ENCODE measurements around the gene HHIPL1. TPM values are rescaled to one million over a fixed set of nuclear protein-coding genes. Genes with fewer than 3 reads are reported as not detected.
A peak's percentile ranks its signal among the peaks of the same experiment; 100 is the strongest.

Gene HHIPL1
- total RNA-seq, 4 donors from 2014 or later: 2.7 to 9.6 (median 3.7) TPM

DNA sequence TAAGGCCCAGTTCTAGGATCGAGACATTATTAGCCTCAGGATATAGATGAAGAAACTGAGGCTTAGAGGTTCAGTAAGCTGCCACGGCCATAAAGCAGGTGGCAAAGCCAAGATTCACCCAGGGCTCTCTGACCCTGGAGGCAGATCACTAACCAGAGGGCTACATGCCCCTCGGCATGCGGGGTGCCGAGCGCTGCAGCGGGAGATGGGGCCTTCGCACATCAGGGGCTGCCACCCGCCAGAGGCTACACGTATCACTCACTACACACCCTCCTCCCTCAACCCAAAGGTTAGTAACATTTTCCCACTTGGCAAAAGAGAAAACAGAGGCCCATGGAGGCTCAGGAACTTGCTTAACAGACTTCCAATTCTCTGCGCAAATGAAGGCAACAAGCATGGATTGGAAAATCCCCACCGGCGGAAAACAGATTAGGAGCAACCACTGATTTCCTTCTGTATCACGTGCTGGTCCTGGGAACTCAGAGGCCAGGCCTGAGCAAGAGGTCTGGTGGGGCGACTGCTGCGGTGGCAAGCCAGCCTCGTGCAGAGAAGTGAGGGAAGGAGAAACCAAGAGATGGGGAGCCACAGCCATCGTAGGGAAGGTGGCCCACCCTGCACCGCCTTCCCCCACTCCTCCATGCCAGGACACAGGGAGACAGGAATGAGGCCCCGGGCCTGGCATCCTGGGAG lies 46.9 kb upstream of the HHIPL1 start:
- 57% methylated on average over 5 of the region's 20 CpGs; no CpG with 5 or more reads in 1 of the 2 donors for WGBS, 2 donors (ENCODE audit: low coverage in 1 of 2)
- TF ChIP-seq, protein P1, sequence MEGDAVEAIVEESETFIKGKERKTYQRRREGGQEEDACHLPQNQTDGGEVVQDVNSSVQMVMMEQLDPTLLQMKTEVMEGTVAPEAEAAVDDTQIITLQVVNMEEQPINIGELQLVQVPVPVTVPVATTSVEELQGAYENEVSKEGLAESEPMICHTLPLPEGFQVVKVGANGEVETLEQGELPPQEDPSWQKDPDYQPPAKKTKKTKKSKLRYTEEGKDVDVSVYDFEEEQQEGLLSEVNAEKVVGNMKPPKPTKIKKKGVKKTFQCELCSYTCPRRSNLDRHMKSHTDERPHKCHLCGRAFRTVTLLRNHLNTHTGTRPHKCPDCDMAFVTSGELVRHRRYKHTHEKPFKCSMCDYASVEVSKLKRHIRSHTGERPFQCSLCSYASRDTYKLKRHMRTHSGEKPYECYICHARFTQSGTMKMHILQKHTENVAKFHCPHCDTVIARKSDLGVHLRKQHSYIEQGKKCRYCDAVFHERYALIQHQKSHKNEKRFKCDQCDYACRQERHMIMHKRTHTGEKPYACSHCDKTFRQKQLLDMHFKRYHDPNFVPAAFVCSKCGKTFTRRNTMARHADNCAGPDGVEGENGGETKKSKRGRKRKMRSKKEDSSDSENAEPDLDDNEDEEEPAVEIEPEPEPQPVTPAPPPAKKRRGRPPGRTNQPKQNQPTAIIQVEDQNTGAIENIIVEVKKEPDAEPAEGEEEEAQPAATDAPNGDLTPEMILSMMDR (IDR thresholded peaks at IDR 0.05): no peak
- TF ChIP-seq EP300 (IDR thresholded peaks at IDR 0.05) (no peak), POLR2A (IDR thresholded peaks at IDR 0.05) (no peak)
- no peak for ATAC-seq
- Histone ChIP-seq H3K4me1 (peaks cover 0 to 100% (median 39%) of the 10 kb centered on the region in 3 donors), H3K27me3 (no peaks in the 10 kb centered on the region), H3K9me3 (no peaks in the 10 kb centered on the region), H3K4me3 (no peak overlapping the region), H3K36me3 (no peaks in the 10 kb centered on the region), H3K27ac (peak overlapping the region in 3 of 4 donors; percentile 76 to 97 (median 87))

DNA sequence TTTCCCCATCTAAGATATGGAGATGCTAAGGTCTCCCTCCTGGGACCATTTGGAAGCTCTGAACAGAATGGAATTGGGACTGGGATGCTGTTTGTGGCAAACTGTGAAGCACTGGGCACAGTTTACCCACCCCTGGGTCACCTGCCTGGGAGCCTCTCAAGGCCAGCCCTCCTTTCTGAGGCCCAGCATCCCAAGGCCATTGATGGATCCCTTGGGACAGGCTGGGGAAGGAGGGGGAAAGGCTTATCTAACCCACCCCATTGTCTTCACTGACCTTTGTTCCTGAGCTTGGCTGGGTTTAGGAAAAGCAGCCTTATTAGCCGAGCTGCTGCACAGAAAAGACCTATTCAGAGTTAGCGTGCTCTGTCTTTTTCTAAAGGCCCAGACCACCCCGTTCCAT lies 46.2 kb upstream of the HHIPL1 start:
- no peak overlapping the region for H3K4me3 ChIP-seq
- H3K9me3 ChIP-seq: no peaks in the 10 kb centered on the region
- ATAC-seq: no peak
- H3K36me3 ChIP-seq: no peaks in the 10 kb centered on the region
- peak overlapping the region in 3 of 4 donors; percentile 76 to 97 (median 87) for H3K27ac ChIP-seq
- TF ChIP-seq POLR2AphosphoS5 (IDR thresholded peaks at IDR 0.05): no peak
- H3K4me1 ChIP-seq: peaks cover 0 to 100% (median 33%) of the 10 kb centered on the region in 3 donors
- 72% methylated on average over 2 of the region's 3 CpGs; no CpG with 5 or more reads in 1 of the 2 donors for WGBS, 2 donors (ENCODE audit: low coverage in 1 of 2)
- no peaks in the 10 kb centered on the region for H3K27me3 ChIP-seq

DNA sequence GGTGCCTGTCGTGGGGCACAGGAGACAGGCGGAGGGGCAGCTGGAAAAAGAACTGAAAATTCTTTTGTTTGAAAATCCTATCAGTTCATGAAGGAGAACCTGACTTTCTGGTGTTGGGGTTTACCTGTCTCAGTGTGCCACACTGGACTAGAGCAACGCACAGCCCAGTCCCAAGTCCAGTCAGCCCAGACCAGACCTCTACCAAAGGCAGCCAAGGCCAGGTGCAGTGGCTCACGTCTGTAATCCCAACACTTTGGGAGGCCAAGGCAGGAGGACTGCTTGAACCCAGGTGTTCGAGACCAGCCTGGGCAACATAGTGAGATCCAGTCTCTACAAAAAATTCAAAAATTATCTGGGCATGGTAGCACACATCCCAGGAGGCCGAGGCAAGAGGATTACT lies 45.5 kb upstream of the HHIPL1 start:
- Histone ChIP-seq H3K36me3 (no peaks in the 10 kb centered on the region), H3K4me1 (peaks cover 0 to 94% (median 33%) of the 10 kb centered on the region in 3 donors), H3K27me3 (no peaks in the 10 kb centered on the region), H3K9me3 (no peaks in the 10 kb centered on the region), H3K27ac (peak overlapping the region in 3 of 4 donors; percentile 76 to 97 (median 87)), H3K4me3 (no peak overlapping the region)
- TF ChIP-seq, protein P1 (IDR thresholded peaks at IDR 0.05): no peak
- TF ChIP-seq POLR2A (IDR thresholded peaks at IDR 0.05) (no peak), POLR2AphosphoS5 (IDR thresholded peaks at IDR 0.05) (no peak), EP300 (IDR thresholded peaks at IDR 0.05) (no peak)
- 65 to 66% methylated on average over 2 to 4 of the region's 6 CpGs for WGBS, 2 donors (ENCODE audit: low coverage in 1 of 2)
- ATAC-seq: no peak

- no peaks in the 10 kb centered on the region for H3K27me3 ChIP-seq
- H3K27ac ChIP-seq: peak overlapping the region in 3 of 4 donors; percentile 87 to 97 (median 96)
- H3K36me3 ChIP-seq: no peaks in the 10 kb centered on the region
- H3K4me1 ChIP-seq: peaks cover 0 to 89% (median 33%) of the 10 kb centered on the region in 3 donors
- WGBS, 2 donors (ENCODE audit: low coverage in 1 of 2): 90% methylated on average over 2 of the region's 3 CpGs; no CpG with 5 or more reads in 1 of the 2 donors
- no peak for TF ChIP-seq POLR2A (IDR thresholded peaks at IDR 0.05)
- TF ChIP-seq POLR2AphosphoS5 (IDR thresholded peaks at IDR 0.05): no peak
- TF ChIP-seq, protein P1 (IDR thresholded peaks at IDR 0.05): no peak
- no peak for TF ChIP-seq EP300 (IDR thresholded peaks at IDR 0.05)
- no peak for ATAC-seq
- no peak overlapping the region for H3K4me3 ChIP-seq
- no peaks in the 10 kb centered on the region for H3K9me3 ChIP-seq
Observed at GRCh38 chr14:99600232-99600888, 44.6 kb upstream of the HHIPL1 start.

- peak overlapping the region; percentile 48 to 97 (median 92) for H3K27ac ChIP-seq
- no peaks in the 10 kb centered on the region for H3K27me3 ChIP-seq
- no peaks in the 10 kb centered on the region for H3K36me3 ChIP-seq
- ATAC-seq: no peak
- peak overlapping the region; percentile 49 to 90 for H3K4me3 ChIP-seq
- H3K4me1 ChIP-seq: peaks cover 0 to 89% (median 33%) of the 10 kb centered on the region in 3 donors
- no peaks in the 10 kb centered on the region for H3K9me3 ChIP-seq
- TF ChIP-seq EP300 (IDR thresholded peaks at IDR 0.05) (no peak), POLR2AphosphoS5 (IDR thresholded peaks at IDR 0.05) (peak; percentile 54)
- WGBS, 2 donors (ENCODE audit: low coverage in 1 of 2): 38 to 44% methylated on average over 3 to 4 of the region's 8 CpGs
Observed at GRCh38 chr14:99601361-99601831, 43.5 kb upstream of the HHIPL1 start.
